Loucy (cell line): Measurements from ENCODE around the gene HAL.

Experiments used
- EZH2phosphoT487 ChIP-seq: fragments of 200-600 bp; IDR thresholded peaks from 2 replicates; pipeline ENCODE4 v1.6.1; 2018; ENCODE audit warnings: antibody characterized with exemption, mild to moderate bottlenecking, moderate library complexity, borderline replicate concordance
- TF ChIP-seq, protein P1 (sequence below): fragments of 200-600 bp; sonication (generic); conservative IDR thresholded peaks from 2 replicates; pipeline ENCODE4 v1.5.1; 2014; ENCODE audit warnings: mild to moderate bottlenecking, antibody characterized with exemption, low read length

DNA sequence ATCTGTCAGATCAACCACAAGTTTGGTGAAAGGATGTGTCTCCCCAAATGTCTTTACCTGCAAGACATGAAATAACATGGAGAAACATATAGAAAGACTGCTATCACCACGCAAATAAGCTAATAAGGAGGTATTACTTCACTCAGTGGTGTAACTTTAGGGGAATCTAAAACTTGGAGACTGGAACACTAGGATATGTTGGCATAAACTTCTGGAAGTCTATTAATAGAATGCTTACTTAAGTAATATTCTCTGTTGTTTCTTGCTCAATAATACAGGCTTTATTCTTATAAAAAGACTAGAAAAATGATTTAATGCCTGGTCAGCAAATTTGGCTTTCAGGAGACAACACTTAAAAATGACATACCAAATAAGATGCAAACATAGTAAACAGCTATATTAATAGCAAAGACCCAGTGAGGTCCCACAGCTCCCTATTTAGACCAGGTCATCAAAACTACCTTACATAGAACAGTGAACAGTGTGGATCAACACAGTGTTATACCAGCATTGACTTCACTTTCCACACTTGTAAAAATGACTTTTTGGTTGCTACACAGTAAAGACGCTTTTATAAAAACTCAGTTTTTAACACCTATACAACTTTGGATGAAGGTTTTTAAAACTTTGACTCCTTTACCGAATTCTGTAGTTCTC lies 18.9 kb upstream of the HAL start:
- TF ChIP-seq, protein P1, sequence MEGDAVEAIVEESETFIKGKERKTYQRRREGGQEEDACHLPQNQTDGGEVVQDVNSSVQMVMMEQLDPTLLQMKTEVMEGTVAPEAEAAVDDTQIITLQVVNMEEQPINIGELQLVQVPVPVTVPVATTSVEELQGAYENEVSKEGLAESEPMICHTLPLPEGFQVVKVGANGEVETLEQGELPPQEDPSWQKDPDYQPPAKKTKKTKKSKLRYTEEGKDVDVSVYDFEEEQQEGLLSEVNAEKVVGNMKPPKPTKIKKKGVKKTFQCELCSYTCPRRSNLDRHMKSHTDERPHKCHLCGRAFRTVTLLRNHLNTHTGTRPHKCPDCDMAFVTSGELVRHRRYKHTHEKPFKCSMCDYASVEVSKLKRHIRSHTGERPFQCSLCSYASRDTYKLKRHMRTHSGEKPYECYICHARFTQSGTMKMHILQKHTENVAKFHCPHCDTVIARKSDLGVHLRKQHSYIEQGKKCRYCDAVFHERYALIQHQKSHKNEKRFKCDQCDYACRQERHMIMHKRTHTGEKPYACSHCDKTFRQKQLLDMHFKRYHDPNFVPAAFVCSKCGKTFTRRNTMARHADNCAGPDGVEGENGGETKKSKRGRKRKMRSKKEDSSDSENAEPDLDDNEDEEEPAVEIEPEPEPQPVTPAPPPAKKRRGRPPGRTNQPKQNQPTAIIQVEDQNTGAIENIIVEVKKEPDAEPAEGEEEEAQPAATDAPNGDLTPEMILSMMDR = no peak
- TF ChIP-seq EZH2phosphoT487 = no peak
